Activated naive CD4-positive, alpha-beta T cell treated with anti-CD3 and anti-CD28 coated beads, Interleukin-2, amount 50 U/mL, for 72 hours (primary cell): ENCODE data around the gene TSHZ2. TPM values are rescaled to one million over a fixed set of nuclear protein-coding genes. Genes with fewer than 3 reads are reported as not detected.

ENCODE experiments used
- ATAC-seq, 2 donors: fragments of 150-1000 bp; cut with Tn5 transposase; 2 replicates each; pipeline ENCODE4 v1.10.0; 2021; ENCODE audit warnings: mild to moderate bottlenecking in 2 of 2, moderate library complexity in 2 of 2
- DNase-seq, 2 donors: peaks; one replicate each; pipeline ENCODE4 v3.0.0; 2021 to 2022; ENCODE audit warnings: low spot score in 2 of 2
- H3K27ac Mint-ChIP-seq, 2 donors: one replicate each; pipeline ENCODE4 v1.8.0; 2022; ENCODE audit warnings: mild to moderate bottlenecking in 2 of 2, mixed read lengths in 2 of 2
- H3K36me3 Mint-ChIP-seq, 2 donors: one replicate each; pipeline ENCODE4 v1.8.0; 2022; ENCODE audit warnings: mixed read lengths in 2 of 2
- H3K9me3 Mint-ChIP-seq, 2 donors: one replicate each; pipeline ENCODE4 v1.8.0; 2022; ENCODE audit warnings: mixed read lengths in 2 of 2
- total RNA-seq, 2 donors: library from RNA; stranded (reverse); gene quantifications; one replicate each; pipeline ENCODE4 v1.2.3, GENCODE V29; 2022

TSHZ2 gene
- total RNA-seq, 2 donors from 2014 or later: 31.4 to 91.0 TPM

DNA sequence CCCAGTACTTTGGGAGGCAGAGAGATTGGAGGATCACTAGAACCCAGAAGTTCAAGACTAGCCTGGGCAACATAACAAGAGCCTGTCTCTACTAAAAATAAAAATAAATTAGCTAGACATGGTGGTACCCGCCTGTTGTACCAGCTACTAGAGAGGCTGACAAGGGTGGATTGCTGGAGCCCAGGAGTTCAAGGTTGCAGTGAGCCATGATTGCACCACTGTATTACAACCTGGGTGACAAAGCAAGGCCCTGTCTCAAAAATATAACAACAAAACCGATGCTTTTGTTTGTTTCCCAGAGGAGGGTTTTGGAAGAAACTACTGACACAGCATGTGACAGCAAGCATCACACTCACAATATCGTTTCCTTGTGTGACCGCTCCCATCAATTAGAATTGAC lies 119.6 kb downstream of the TSHZ2 start:
- peaks cover 1 to 11% of the 10 kb centered on the region in 2 donors for H3K9me3 Mint-ChIP-seq

GRCh38 chr20:53092772-53093300 lies 120.7 kb downstream of the TSHZ2 start:
- DNase-seq: no peak
- no peak overlapping the region for H3K27ac Mint-ChIP-seq
- no peak for ATAC-seq
- peaks cover 0 to 10% of the 10 kb centered on the region in 2 donors for H3K9me3 Mint-ChIP-seq
- peaks cover 0 to 62% of the 10 kb centered on the region in 2 donors for H3K36me3 Mint-ChIP-seq

More for the DNA sequence above, 119.6 kb downstream of the TSHZ2 start:
- DNase-seq (no peak), ATAC-seq (no peak)
- H3K27ac Mint-ChIP-seq: no peak overlapping the region
- peaks cover 5 to 64% of the 10 kb centered on the region in 2 donors for H3K36me3 Mint-ChIP-seq

GRCh38 chr20:53097371-53097770 lies 125.2 kb downstream of the TSHZ2 start:
- no peak for ATAC-seq
- H3K36me3 Mint-ChIP-seq: peaks cover 4 to 78% of the 10 kb centered on the region in 2 donors
- no peak for DNase-seq
- no peak overlapping the region for H3K27ac Mint-ChIP-seq
- peaks cover 0 to 14% of the 10 kb centered on the region in 2 donors for H3K9me3 Mint-ChIP-seq

- ATAC-seq (no peak), DNase-seq (no peak)
- Mint-ChIP-seq H3K27ac (no peak overlapping the region), H3K36me3 (peaks cover 4 to 74% of the 10 kb centered on the region in 2 donors), H3K9me3 (peaks cover 0 to 14% of the 10 kb centered on the region in 2 donors)
Observed at GRCh38 chr20:53097791-53098190, 125.6 kb downstream of the TSHZ2 start.

DNA sequence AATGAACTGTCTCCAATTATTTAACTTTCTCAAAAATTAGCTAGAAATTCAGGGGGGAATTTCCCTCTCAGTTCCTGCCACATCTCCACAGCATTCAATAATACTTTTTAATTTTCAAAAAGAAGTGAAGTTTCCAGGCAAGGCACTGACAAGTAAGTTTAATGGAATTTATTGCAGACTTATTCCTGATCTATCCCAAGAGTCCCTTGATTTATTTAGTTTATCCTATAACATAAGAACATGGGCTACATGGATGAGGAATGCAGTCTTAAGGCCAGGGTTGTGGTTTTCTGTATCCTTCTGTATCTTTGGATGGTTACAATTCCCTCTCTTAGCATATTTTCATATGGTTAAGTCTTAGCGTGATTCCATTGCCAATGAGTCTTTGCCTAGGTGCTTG lies 126.5 kb downstream of the TSHZ2 start:
- no peak for DNase-seq
- peaks cover 6 to 74% of the 10 kb centered on the region in 2 donors for H3K36me3 Mint-ChIP-seq
- peaks cover 0 to 10% of the 10 kb centered on the region in 2 donors for H3K9me3 Mint-ChIP-seq
- H3K27ac Mint-ChIP-seq: no peak overlapping the region
- no peak for ATAC-seq

GRCh38 chr20:53099856-53100255 lies 127.7 kb downstream of the TSHZ2 start:
- Mint-ChIP-seq H3K9me3 (peaks cover 0 to 10% of the 10 kb centered on the region in 2 donors), H3K27ac (no peak overlapping the region), H3K36me3 (peaks cover 10 to 72% of the 10 kb centered on the region in 2 donors)
- ATAC-seq: no peak
- DNase-seq: no peak

GRCh38 chr20:53100476-53100911 lies 128.3 kb downstream of the TSHZ2 start:
- ATAC-seq (no peak), DNase-seq (no peak)
- peaks cover 10 to 66% of the 10 kb centered on the region in 2 donors for H3K36me3 Mint-ChIP-seq
- peaks cover 0 to 10% of the 10 kb centered on the region in 2 donors for H3K9me3 Mint-ChIP-seq
- peak overlapping the region in 1 of 2 donors; percentile 52 for H3K27ac Mint-ChIP-seq

- DNase-seq (no peak), ATAC-seq (no peak)
- Mint-ChIP-seq H3K9me3 (peaks cover 0 to 10% of the 10 kb centered on the region in 2 donors), H3K27ac (no peak overlapping the region), H3K36me3 (peaks cover 10 to 59% of the 10 kb centered on the region in 2 donors)
Observed at GRCh38 chr20:53101992-53102760, 130.0 kb downstream of the TSHZ2 start.

DNA sequence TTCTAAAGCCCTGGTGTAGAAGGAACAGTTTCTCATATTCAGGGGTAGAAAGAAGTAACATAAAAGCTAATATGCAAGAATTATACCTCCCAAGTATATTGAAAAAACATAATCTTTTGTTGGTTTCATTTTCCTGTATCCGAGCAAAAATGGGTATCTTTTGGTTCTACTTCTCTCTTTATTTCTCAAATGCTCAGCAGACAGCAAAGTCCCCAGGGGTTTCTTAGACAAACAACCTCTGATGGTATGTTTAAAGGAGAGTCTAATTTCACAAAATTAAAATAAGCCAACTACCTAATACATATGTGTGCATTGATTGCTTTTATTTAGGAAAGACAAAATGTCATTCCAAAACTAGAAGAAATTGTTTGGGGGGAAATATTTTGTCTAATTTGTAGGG lies 131.0 kb downstream of the TSHZ2 start:
- DNase-seq (no peak), ATAC-seq (no peak)
- Mint-ChIP-seq H3K9me3 (peaks cover 0 to 5% of the 10 kb centered on the region in 2 donors), H3K27ac (peak overlapping the region in 1 of 2 donors; percentile 27), H3K36me3 (peaks cover 10 to 55% of the 10 kb centered on the region in 2 donors)

GRCh38 chr20:53104884-53105283 lies 132.7 kb downstream of the TSHZ2 start:
- Mint-ChIP-seq H3K36me3 (peaks cover 6 to 37% of the 10 kb centered on the region in 2 donors), H3K27ac (no peak overlapping the region), H3K9me3 (peaks cover 0 to 5% of the 10 kb centered on the region in 2 donors)
- ATAC-seq (no peak), DNase-seq (no peak)

GRCh38 chr20:53116733-53117132 lies 144.6 kb downstream of the TSHZ2 start:
- DNase-seq (no peak), ATAC-seq (no peak)
- Mint-ChIP-seq H3K27ac (peak overlapping the region in 1 of 2 donors; percentile 31), H3K9me3 (peaks cover 0 to 10% of the 10 kb centered on the region in 2 donors), H3K36me3 (peaks cover 11 to 59% of the 10 kb centered on the region in 2 donors)

- peaks cover 6 to 64% of the 10 kb centered on the region in 2 donors for H3K36me3 Mint-ChIP-seq
- no peak for ATAC-seq
- no peak for DNase-seq
- H3K27ac Mint-ChIP-seq: peak overlapping the region in 1 of 2 donors; percentile 66
- H3K9me3 Mint-ChIP-seq: peaks cover 3 to 6% of the 10 kb centered on the region in 2 donors
Observed at GRCh38 chr20:53122853-53123252, 150.7 kb downstream of the TSHZ2 start.

- Mint-ChIP-seq H3K27ac (peak overlapping the region in 1 of 2 donors; percentile 19), H3K36me3 (peaks cover 6 to 63% of the 10 kb centered on the region in 2 donors), H3K9me3 (peaks cover 3 to 6% of the 10 kb centered on the region in 2 donors)
- no peak for ATAC-seq
- DNase-seq: no peak
Observed at GRCh38 chr20:53124075-53124551, 152.0 kb downstream of the TSHZ2 start.

- DNase-seq (no peak), ATAC-seq (no peak)
- peaks cover 6 to 66% of the 10 kb centered on the region in 2 donors for H3K36me3 Mint-ChIP-seq
- peaks cover 3 to 6% of the 10 kb centered on the region in 2 donors for H3K9me3 Mint-ChIP-seq
- H3K27ac Mint-ChIP-seq: no peak overlapping the region
Observed at GRCh38 chr20:53124803-53125202, 152.6 kb downstream of the TSHZ2 start.

GRCh38 chr20:53126185-53126584 lies 154.0 kb downstream of the TSHZ2 start:
- Mint-ChIP-seq H3K27ac (peak overlapping the region in 1 of 2 donors; percentile 51), H3K36me3 (peaks cover 6 to 63% of the 10 kb centered on the region in 2 donors), H3K9me3 (peaks cover 3 to 6% of the 10 kb centered on the region in 2 donors)
- DNase-seq (no peak), ATAC-seq (no peak)

- peak overlapping the region; percentile 29 to 51 for H3K27ac Mint-ChIP-seq
- DNase-seq: no peak
- ATAC-seq: no peak
- peaks cover 3 to 6% of the 10 kb centered on the region in 2 donors for H3K9me3 Mint-ChIP-seq
- H3K36me3 Mint-ChIP-seq: peaks cover 6 to 55% of the 10 kb centered on the region in 2 donors
Observed at GRCh38 chr20:53127027-53127426, 154.9 kb downstream of the TSHZ2 start.

- ATAC-seq: peak; percentile 62 to 73
- Mint-ChIP-seq H3K36me3 (peaks cover 3 to 53% of the 10 kb centered on the region in 2 donors), H3K27ac (peak overlapping the region in 1 of 2 donors; percentile 51), H3K9me3 (peaks cover under 1 to 6% of the 10 kb centered on the region in 2 donors)
- no peak for DNase-seq
Observed at GRCh38 chr20:53128004-53128403, 155.8 kb downstream of the TSHZ2 start.
